Liver (tissue), 9 donors: ENCODE data around the gene CHST3. TPM values are rescaled to one million over a fixed set of nuclear protein-coding genes. Genes with fewer than 3 reads are reported as not detected.

ENCODE experiments used
- DNase-seq: peaks from one replicate; pipeline ENCODE4 v3.0.0-alpha.2; 2017; ENCODE audit warnings: low spot score
- H3K27ac ChIP-seq, 2 donors: one replicate each; pipeline ENCODE4 v1.7.0; 2013; ENCODE audit warnings: inconsistent platforms in 2 of 2, low read length in 2 of 2, control low read depth in 1 of 2, low read depth in 1 of 2, mild to moderate bottlenecking in 1 of 2
- H3K27me3 ChIP-seq, 4 donors: one replicate each; pipeline versions ENCODE4 v1.6.1 to v1.7.0; 2013; ENCODE audit warnings: low read length in 3 of 4, inconsistent platforms in 1 of 4, mild to moderate bottlenecking in 1 of 4, moderate library complexity in 1 of 4; ENCODE audit not compliant: control insufficient read depth in 4 of 4, insufficient read depth in 4 of 4
- H3K36me3 ChIP-seq, 4 donors: one replicate each; pipeline versions ENCODE4 v1.6.1 to v1.7.0; 2013; ENCODE audit warnings: low read length in 3 of 4, mild to moderate bottlenecking in 3 of 4, low read depth in 1 of 4, moderate library complexity in 1 of 4; ENCODE audit not compliant: control insufficient read depth in 4 of 4, insufficient read depth in 3 of 4
- H3K4me1 ChIP-seq, 4 donors: one replicate each; pipeline versions ENCODE4 v1.6.1 to v1.7.0; 2013; ENCODE audit warnings: low read length in 3 of 4, mild to moderate bottlenecking in 3 of 4, moderate library complexity in 1 of 4; ENCODE audit not compliant: control insufficient read depth in 4 of 4, insufficient read depth in 4 of 4
- H3K4me3 ChIP-seq, 3 donors: one replicate each; pipeline versions ENCODE4 v1.6.1 to v1.7.0; 2013; ENCODE audit warnings: low read length in 3 of 3, control low read depth in 1 of 3, low read depth in 1 of 3, mild to moderate bottlenecking in 1 of 3
- H3K9ac ChIP-seq, 2 donors: one replicate each; pipeline ENCODE4 v1.7.0; 2013; ENCODE audit warnings: low read length in 2 of 2, mild to moderate bottlenecking in 2 of 2, moderate library complexity in 2 of 2, control low read depth in 1 of 2, low read depth in 1 of 2
- H3K9me3 ChIP-seq, 4 donors: one replicate each; pipeline versions ENCODE4 v1.6.1 to v1.7.0; 2013; ENCODE audit warnings: low read length in 3 of 4; ENCODE audit not compliant: control insufficient read depth in 4 of 4
- FOXA2 ChIP-seq: IDR thresholded peaks from 2 replicates; pipeline ENCODE4 v1.6.1; 2016; ENCODE audit warnings: antibody characterized with exemption
- GABPA ChIP-seq, 2 donors: IDR thresholded peaks in 1 of 2; conservative IDR thresholded peaks in 1 of 2; 2 replicates each; pipeline ENCODE4 v1.6.1; 2016; ENCODE audit warnings: antibody characterized with exemption in 2 of 2, mild to moderate bottlenecking in 1 of 2, moderate library complexity in 1 of 2
- HNF4A ChIP-seq, 2 donors: conservative IDR thresholded peaks; 2 replicates each; pipeline ENCODE4 v1.6.1; 2016; ENCODE audit warnings: antibody characterized with exemption in 2 of 2, mild to moderate bottlenecking in 2 of 2
- HNF4G ChIP-seq: IDR thresholded peaks from 2 replicates; pipeline ENCODE4 v1.6.1; 2016; ENCODE audit warnings: antibody characterized with exemption
- JUND ChIP-seq, 2 donors: IDR thresholded peaks; 2 replicates each; pipeline ENCODE4 v1.6.1; 2016; ENCODE audit warnings: antibody characterized with exemption in 2 of 2
- RAD21 ChIP-seq, 2 donors: IDR thresholded peaks; 2 replicates each; pipeline ENCODE4 v1.6.1; 2016; ENCODE audit warnings: antibody characterized with exemption in 2 of 2, mild to moderate bottlenecking in 2 of 2
- RXRA ChIP-seq, 2 donors: IDR thresholded peaks; 2 replicates each; pipeline ENCODE4 v1.6.1; 2017 to 2018; ENCODE audit warnings: antibody characterized with exemption in 2 of 2, mild to moderate bottlenecking in 1 of 2
- SP1 ChIP-seq: IDR thresholded peaks from 2 replicates; pipeline ENCODE4 v1.6.1; 2018; ENCODE audit warnings: antibody characterized with exemption, mild to moderate bottlenecking
- TAF1 ChIP-seq: conservative IDR thresholded peaks from 2 replicates; pipeline ENCODE4 v1.6.1; 2016; ENCODE audit warnings: antibody characterized with exemption, mild to moderate bottlenecking
- WGBS: extraction: QIAGEN DNeasy Blood & Tissue Kit; methylation state at CpG from one replicate; pipeline ENCODE4 v1.1.7; 2013; 5-methylcytosine and 5-hydroxymethylcytosine counted together
- polyA plus RNA-seq, 2 donors: library from polyadenylated mRNA; stranded (reverse) in 1 of 2; unstranded in 1 of 2; fragments of 200-250 nt in 1 of 2; fragments of >200 nt in 1 of 2; fragmentation: Nextera tagmentation in 1 of 2; extraction: Ambion mirVana in 1 of 2; gene quantifications; one replicate each; pipeline versions ENCODE4 v1.2.1 to v1.2.3, GENCODE V29; 2013 to 2015
- total RNA-seq, 2 donors: library from RNA; depleted of rRNA; stranded (reverse); fragments of >200 nt; gene quantifications; one replicate each; pipeline ENCODE4 v1.2.3, GENCODE V29; 2014
- TF ChIP-seq, protein P1 (sequence below): IDR thresholded peaks from 2 replicates; pipeline ENCODE4 v1.6.1; 2016; ENCODE audit warnings: antibody characterized with exemption
- TF ChIP-seq, protein P2 (sequence below): fragments of 150-350 bp; IDR thresholded peaks from 2 replicates; pipeline ENCODE4 v1.5.1; 2017; ENCODE audit warnings: improper control_type of control experiment, low read depth, low read length; ENCODE audit not compliant: missing input control
- TF ChIP-seq, protein P3 (sequence below): IDR thresholded peaks from 2 replicates; pipeline ENCODE4 v1.6.1; 2016; ENCODE audit warnings: antibody characterized with exemption, mild to moderate bottlenecking
- TF ChIP-seq, protein P4 (sequence below): IDR thresholded peaks from 2 replicates; pipeline ENCODE4 v1.6.1; 2016; ENCODE audit warnings: antibody characterized with exemption
- donor health status: healthy.
- donor health status: healthy.
- donor health status: healthy.
- donor health status: healthy.
- donor health status: healthy.

Gene CHST3
- total and polyA plus RNA-seq, 4 donors, result 0.29 to 4.3 (median 1.5) TPM

DNA sequence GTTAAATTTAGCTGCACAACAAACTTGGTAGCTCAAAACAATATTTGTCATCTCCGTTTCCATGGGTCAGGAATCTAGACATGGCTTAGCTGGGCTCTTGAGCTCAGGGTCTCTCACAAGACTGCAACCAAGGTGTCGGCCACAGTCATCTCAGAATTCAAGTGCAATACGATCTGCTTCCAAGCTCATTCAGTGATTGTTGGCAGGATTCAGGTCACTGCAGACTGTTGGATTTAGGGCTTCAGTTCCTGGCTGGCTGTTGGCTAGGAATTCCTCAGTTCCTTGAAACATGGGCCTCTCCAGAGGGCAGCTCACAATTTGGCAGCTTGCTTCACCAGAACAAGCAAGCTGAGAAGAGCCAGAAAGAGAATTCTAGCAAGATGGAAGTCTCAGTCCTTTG, 17.5 kb upstream of the CHST3 start:
- no peak overlapping the region for H3K27ac ChIP-seq
- 94% methylated on average over 3 of the region's 3 CpGs for WGBS
- DNase-seq, result no peak
- no peaks in the 10 kb centered on the region for H3K27me3 ChIP-seq
- no peaks in the 10 kb centered on the region for H3K36me3 ChIP-seq
- H3K4me1 ChIP-seq, result no peaks in the 10 kb centered on the region
- no peak overlapping the region for H3K9ac ChIP-seq
- no peak overlapping the region for H3K4me3 ChIP-seq
- TF ChIP-seq TAF1, result no peak
- TF ChIP-seq GABPA (IDR thresholded peaks at IDR 0.05 in 1 of 2, conservative IDR thresholded peaks at IDR 0.05 in 1 of 2), result no peak
- no peak for TF ChIP-seq FOXA2
- no peak for TF ChIP-seq SP1
- no peak for TF ChIP-seq HNF4G
- no peak for TF ChIP-seq RAD21 (IDR thresholded peaks at IDR 0.05)
- no peak for TF ChIP-seq HNF4A (conservative IDR thresholded peaks at IDR 0.05)
- TF ChIP-seq, protein P1, sequence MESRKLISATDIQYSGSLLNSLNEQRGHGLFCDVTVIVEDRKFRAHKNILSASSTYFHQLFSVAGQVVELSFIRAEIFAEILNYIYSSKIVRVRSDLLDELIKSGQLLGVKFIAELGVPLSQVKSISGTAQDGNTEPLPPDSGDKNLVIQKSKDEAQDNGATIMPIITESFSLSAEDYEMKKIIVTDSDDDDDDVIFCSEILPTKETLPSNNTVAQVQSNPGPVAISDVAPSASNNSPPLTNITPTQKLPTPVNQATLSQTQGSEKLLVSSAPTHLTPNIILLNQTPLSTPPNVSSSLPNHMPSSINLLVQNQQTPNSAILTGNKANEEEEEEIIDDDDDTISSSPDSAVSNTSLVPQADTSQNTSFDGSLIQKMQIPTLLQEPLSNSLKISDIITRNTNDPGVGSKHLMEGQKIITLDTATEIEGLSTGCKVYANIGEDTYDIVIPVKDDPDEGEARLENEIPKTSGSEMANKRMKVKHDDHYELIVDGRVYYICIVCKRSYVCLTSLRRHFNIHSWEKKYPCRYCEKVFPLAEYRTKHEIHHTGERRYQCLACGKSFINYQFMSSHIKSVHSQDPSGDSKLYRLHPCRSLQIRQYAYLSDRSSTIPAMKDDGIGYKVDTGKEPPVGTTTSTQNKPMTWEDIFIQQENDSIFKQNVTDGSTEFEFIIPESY, result no peak
- no peak for TF ChIP-seq RXRA (IDR thresholded peaks at IDR 0.05)
- TF ChIP-seq JUND (IDR thresholded peaks at IDR 0.05), result no peak
- TF ChIP-seq, protein P2, sequence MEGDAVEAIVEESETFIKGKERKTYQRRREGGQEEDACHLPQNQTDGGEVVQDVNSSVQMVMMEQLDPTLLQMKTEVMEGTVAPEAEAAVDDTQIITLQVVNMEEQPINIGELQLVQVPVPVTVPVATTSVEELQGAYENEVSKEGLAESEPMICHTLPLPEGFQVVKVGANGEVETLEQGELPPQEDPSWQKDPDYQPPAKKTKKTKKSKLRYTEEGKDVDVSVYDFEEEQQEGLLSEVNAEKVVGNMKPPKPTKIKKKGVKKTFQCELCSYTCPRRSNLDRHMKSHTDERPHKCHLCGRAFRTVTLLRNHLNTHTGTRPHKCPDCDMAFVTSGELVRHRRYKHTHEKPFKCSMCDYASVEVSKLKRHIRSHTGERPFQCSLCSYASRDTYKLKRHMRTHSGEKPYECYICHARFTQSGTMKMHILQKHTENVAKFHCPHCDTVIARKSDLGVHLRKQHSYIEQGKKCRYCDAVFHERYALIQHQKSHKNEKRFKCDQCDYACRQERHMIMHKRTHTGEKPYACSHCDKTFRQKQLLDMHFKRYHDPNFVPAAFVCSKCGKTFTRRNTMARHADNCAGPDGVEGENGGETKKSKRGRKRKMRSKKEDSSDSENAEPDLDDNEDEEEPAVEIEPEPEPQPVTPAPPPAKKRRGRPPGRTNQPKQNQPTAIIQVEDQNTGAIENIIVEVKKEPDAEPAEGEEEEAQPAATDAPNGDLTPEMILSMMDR, result no peak
- peaks cover 0 to 3% (median under 1%) of the 10 kb centered on the region in 4 donors for H3K9me3 ChIP-seq

DNA sequence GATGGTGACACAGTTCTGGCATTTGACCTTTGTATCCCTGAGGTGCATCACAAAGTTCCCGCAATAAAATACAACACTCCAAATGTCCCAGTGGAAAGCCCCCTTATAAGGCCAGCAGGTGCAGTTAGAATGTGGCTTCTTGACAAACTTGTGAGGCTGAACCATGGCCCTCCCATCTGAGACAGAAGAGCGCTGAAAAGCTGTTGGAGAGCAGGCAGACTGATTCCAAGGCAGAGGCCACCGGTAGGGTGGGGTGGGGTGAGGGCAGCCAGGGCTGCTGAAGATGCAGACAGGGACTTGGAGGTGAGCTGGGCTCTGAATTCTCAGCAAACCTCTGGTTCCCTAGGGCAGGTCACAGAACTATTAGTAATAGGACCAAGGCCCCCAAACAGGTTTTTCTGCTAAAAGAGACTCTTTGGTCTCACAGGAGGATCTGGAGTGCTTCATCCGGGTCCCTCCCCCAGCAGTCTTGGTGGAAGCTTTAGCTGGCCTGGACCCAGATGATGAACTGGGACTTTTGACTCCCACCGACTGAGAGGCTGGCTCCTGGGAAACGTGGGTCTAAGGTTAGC, 15.6 kb upstream of the CHST3 start:
- Histone ChIP-seq H3K27ac (no peak overlapping the region), H3K4me3 (no peak overlapping the region), H3K27me3 (no peaks in the 10 kb centered on the region), H3K9me3 (peaks cover 0 to 3% (median under 1%) of the 10 kb centered on the region in 4 donors), H3K4me1 (no peaks in the 10 kb centered on the region), H3K9ac (no peak overlapping the region), H3K36me3 (no peaks in the 10 kb centered on the region)
- TF ChIP-seq RXRA (IDR thresholded peaks at IDR 0.05) (no peak), HNF4A (conservative IDR thresholded peaks at IDR 0.05) (no peak), GABPA (IDR thresholded peaks at IDR 0.05 in 1 of 2, conservative IDR thresholded peaks at IDR 0.05 in 1 of 2) (no peak), FOXA2 (no peak)
- TF ChIP-seq, protein P3, sequence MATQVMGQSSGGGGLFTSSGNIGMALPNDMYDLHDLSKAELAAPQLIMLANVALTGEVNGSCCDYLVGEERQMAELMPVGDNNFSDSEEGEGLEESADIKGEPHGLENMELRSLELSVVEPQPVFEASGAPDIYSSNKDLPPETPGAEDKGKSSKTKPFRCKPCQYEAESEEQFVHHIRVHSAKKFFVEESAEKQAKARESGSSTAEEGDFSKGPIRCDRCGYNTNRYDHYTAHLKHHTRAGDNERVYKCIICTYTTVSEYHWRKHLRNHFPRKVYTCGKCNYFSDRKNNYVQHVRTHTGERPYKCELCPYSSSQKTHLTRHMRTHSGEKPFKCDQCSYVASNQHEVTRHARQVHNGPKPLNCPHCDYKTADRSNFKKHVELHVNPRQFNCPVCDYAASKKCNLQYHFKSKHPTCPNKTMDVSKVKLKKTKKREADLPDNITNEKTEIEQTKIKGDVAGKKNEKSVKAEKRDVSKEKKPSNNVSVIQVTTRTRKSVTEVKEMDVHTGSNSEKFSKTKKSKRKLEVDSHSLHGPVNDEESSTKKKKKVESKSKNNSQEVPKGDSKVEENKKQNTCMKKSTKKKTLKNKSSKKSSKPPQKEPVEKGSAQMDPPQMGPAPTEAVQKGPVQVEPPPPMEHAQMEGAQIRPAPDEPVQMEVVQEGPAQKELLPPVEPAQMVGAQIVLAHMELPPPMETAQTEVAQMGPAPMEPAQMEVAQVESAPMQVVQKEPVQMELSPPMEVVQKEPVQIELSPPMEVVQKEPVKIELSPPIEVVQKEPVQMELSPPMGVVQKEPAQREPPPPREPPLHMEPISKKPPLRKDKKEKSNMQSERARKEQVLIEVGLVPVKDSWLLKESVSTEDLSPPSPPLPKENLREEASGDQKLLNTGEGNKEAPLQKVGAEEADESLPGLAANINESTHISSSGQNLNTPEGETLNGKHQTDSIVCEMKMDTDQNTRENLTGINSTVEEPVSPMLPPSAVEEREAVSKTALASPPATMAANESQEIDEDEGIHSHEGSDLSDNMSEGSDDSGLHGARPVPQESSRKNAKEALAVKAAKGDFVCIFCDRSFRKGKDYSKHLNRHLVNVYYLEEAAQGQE, result no peak
- TF ChIP-seq, protein P2, result no peak
- TF ChIP-seq, protein P4, sequence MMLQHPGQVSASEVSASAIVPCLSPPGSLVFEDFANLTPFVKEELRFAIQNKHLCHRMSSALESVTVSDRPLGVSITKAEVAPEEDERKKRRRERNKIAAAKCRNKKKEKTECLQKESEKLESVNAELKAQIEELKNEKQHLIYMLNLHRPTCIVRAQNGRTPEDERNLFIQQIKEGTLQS, result no peak
- no peak for DNase-seq
- 83% methylated on average over 6 of the region's 6 CpGs for WGBS
